NCI-H446 treated with DMSO at 0.1 percent for 48 hours (cell line): Measurements from ENCODE around the gene DNAJB12.
"Not testable (repeated sequence)": the region's sequence is repeated elsewhere in the genome, so short reads cannot be mapped to it uniquely, and the experiment has no call there.

Experiments
- DNase-seq: peaks from one replicate; lab custom pipeline; 2025; lab: John Stamatoyannopoulos, UW

DNAJB12 gene

GRCh38 chr10:72330069-72330426, 24.7 kb downstream of the DNAJB12 start:
- no peak for DNase-seq

GRCh38 chr10:72329290-72330068, 25.2 kb downstream of the DNAJB12 start:
- no peak for DNase-seq

GRCh38 chr10:72328829-72329204, 25.9 kb downstream of the DNAJB12 start:
- no peak for DNase-seq

GRCh38 chr10:72328045-72328828, 26.5 kb downstream of the DNAJB12 start:
- DNase-seq: no peak

GRCh38 chr10:72326665-72327603, 27.8 kb downstream of the DNAJB12 start:
- DNase-seq: not testable (repeated sequence)

GRCh38 chr10:72325243-72326175, 29.2 kb downstream of the DNAJB12 start:
- not testable (repeated sequence) for DNase-seq

- DNase-seq: no peak
Observed at GRCh38 chr10:72323771-72324191, 30.9 kb downstream of the DNAJB12 start.

GRCh38 chr10:72323108-72323749, 31.5 kb downstream of the DNAJB12 start:
- DNase-seq: no peak

GRCh38 chr10:72322280-72323058, 32.2 kb downstream of the DNAJB12 start:
- no peak for DNase-seq

- no peak for DNase-seq
Observed at GRCh38 chr10:72322030-72322279, 32.8 kb downstream of the DNAJB12 start.

- DNase-seq: no peak
Observed at GRCh38 chr10:72321248-72322029, 33.3 kb downstream of the DNAJB12 start.

GRCh38 chr10:72320676-72321247, 34.0 kb downstream of the DNAJB12 start:
- DNase-seq: peak; percentile 76

- no peak for DNase-seq
Observed at GRCh38 chr10:72319416-72320254, 35.1 kb downstream of the DNAJB12 start.

- DNase-seq: no peak
Observed at GRCh38 chr10:72318418-72319262, 36.1 kb downstream of the DNAJB12 start.

- DNase-seq: no peak
Observed at GRCh38 chr10:72316748-72317435, 37.8 kb downstream of the DNAJB12 start.

GRCh38 chr10:72316386-72316700, 38.4 kb downstream of the DNAJB12 start:
- no peak for DNase-seq
